Fibroblast of skin of right quadriceps (primary cell): Measurements from ENCODE around the gene TFEB.
A peak's percentile ranks its signal among the peaks of the same experiment; 100 is the strongest.

Experiments
- DNase-seq: peaks from one replicate; pipeline ENCODE4 v3.0.0-alpha.2; 2013

The TFEB gene

GRCh38 chr6:41671376-41671775 is 64.0 kb downstream of the TFEB start:
- no peak for DNase-seq

- no peak for DNase-seq
These were observed 64.6 kb downstream of the TFEB start for GRCh38 chr6:41670703-41671360.

- no peak for DNase-seq
These were observed 66.4 kb downstream of the TFEB start for GRCh38 chr6:41668968-41669367.

GRCh38 chr6:41667195-41667594 is 68.2 kb downstream of the TFEB start:
- DNase-seq = no peak

- no peak for DNase-seq
These were observed 71.1 kb downstream of the TFEB start for GRCh38 chr6:41664271-41664670.

DNA sequence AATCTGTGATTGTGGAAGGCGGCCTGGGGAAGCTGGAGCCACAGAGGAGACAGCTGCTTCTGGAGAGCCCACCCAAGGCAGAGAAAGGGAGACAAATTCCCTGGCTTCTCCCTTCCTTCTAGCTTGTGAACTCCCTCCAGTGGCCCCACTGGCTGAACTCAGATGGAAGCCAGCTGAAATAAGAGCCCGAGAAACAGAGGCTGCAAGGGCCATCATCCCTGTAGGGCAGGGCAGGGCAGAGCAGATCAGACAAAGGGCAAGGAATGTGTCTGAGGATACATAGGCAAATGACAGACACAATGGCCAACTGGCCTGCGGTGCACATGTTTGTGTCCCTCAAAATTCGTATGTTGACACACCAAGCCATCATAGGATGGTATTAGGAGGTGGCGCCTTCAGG is 71.8 kb downstream of the TFEB start:
- DNase-seq = no peak

- no peak for DNase-seq
These were observed 75.5 kb downstream of the TFEB start for GRCh38 chr6:41659935-41660334.

DNA sequence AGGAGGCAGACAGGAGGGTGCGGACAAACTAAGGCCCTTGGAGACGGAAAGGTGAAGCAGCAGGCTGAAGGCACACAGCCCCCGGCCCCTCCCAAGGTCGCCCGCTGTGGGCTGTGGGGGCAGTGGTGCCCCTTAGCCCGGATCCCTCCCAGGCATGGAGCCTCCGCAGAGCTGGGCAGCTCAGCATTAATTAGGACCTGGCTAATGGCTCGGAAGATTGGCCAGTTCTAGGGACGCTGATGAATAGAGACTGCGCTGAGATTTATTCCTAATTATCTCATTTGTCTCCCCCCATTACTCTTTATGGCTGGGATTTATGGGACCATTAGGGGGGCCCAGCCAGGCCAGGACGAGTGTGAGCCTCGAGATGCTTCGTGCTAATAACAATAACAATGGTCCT is 76.8 kb downstream of the TFEB start:
- no peak for DNase-seq

DNA sequence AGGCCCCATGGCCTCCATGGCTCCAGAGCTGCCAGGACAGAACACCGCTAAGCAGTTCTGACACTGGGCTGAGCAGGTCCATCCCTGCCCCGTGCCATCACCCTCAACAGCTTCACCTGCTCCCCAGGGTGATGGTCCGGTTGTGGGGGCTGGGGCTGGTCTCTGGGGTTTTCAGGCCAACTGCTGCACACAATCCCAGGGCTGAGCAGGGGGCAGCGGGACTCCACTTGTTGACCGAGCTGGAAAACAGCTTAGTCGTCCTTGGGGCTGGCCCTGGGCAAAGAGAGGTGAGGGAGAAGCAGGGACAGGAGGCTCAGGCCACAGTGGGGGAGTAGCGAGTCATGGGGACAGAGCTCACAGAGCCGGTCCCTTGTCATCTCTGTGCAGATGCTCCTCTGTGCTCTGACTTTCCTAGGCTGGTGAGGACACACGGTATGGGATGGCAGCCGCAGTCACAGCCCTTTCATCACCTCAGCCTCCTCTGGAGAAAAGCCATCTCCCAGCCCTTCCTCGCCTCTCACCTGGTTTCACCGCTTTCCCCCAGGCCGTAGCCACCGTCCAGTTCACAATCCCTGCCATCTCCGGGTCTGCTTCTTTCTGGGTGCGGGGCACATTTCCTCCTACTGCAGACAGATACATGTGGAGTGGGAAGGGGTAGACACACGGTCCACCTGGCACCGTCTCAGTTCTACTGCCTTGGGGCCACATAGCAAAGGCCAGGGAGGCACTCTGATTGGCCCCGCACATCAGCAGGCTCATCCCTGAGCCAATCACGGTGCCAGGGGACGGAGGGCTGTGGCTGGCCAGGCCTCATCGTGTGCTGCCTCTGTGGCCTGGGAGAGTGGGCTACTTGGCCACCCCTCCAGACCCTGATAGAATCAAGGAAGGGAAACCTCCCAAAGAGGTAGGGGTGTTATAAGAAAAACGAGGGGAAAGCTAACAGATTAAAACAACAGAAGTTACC is 78.0 kb downstream of the TFEB start:
- DNase-seq = no peak

DNA sequence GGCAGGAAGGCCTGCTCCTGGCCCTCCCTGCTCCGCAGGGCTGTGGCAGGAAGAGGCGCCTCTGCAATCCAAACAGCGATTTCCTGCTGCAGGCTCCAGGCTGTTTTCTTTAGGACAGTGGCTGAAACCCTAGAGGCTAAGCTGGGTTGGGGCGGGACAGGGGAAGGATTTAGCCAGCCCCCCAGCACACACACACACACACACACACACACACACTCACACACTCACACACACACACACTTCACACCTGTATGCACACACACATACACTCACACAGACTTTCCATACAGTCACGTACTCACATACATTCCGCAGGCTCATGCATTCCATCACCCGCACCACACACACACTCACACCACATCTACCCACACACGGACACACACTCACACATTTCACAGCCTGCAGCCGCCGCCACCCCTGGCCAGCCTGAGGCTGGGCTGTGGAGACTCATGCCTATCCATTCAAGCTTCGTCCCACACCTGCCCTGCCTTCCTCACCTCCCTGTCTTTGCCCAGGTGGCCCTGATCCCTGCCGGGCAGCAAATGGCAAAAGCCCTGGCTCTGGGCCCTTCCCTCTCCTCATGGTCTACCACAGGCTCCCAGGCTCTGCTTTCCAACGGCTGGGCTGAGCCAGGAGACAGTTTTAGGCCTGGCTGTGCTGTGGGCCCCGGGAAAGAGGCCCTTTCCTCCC is 79.3 kb downstream of the TFEB start:
- DNase-seq = peak; percentile 65

DNA sequence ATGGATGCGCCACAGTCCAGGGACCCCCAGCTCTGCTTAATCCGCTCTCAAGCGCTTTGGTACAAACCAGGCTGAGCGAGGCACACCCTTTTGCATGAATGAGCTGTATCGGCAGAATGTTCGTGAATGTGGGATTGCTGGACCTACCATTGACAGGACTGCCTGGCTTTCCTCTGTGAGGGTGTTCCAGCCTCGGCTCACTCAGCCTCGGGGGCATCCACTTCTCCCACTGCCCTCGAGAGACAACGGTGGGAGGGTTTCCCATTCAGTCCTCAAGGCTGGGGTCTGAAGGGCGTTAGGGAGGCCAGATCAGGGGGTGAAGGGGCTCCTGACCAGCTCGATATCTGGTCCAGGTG is 79.8 kb downstream of the TFEB start:
- DNase-seq = no peak

- DNase-seq = no peak
These were observed 80.2 kb downstream of the TFEB start for GRCh38 chr6:41655176-41655575.

- DNase-seq = no peak
These were observed 80.7 kb downstream of the TFEB start for GRCh38 chr6:41654698-41655151.

- DNase-seq = peak; percentile 32
These were observed 81.2 kb downstream of the TFEB start for GRCh38 chr6:41654151-41654697.

DNA sequence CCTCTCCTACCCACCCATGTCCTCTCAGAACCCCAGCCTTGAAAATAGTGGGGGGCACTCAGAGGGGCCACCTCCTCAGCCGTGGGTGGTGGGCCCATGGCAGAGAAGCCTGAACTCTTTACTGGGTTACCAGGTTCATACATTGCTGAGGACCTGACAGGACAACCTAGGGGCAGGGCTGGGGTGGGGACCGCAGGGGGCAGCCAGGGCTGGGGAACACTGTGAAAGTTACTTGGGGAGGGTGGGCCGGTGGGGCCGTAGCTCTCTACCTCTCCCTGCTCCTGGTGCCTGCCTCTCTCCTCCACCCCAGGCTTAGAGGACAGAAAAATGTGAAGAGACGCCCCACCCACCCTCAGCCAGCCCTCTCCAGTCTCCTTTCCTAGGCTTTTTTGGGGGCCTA is 81.7 kb downstream of the TFEB start:
- DNase-seq = no peak

- no peak for DNase-seq
These were observed 82.3 kb downstream of the TFEB start for GRCh38 chr6:41652866-41653652.

GRCh38 chr6:41651962-41652657 is 83.3 kb downstream of the TFEB start:
- no peak for DNase-seq

GRCh38 chr6:41651246-41651961 is 84.0 kb downstream of the TFEB start:
- DNase-seq = no peak

DNA sequence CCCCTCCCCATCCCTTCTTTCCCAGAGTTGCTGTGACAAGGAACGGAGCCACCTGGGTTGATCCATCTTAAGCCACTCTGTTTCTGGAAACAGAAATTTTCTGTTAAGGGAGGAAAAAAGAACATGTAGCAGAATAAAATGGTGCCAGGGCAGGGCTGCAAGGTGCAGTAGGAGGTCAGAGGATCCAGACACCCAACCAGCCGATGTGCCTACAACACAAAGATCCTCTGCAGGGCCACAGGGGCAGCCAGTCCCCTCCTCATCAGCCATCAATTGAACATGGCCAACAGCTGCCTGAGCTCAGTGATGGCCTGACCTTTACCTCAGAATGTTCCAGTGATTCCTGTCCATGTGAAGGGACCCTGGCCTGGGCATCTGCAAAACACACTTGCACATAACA is 85.3 kb downstream of the TFEB start:
- no peak for DNase-seq

GRCh38 chr6:41649596-41649995 is 85.8 kb downstream of the TFEB start:
- DNase-seq = no peak

GRCh38 chr6:41648921-41649320 is 86.5 kb downstream of the TFEB start:
- DNase-seq = no peak
